OCI-LY1 (cell line): ENCODE measurements around the gene RAD54L.

Source experiments
- H2AFZ ChIP-seq: fragments of 200-600 bp; sonication (generic), shearing (Covaris generic); 2 replicates; pipeline ENCODE4 v1.6.0; 2014; ENCODE audit warnings: antibody characterized with exemption, mild to moderate bottlenecking, low read length
- H3F3A ChIP-seq: fragments of 200-600 bp; sonication (generic), shearing (Covaris generic); 2 replicates; pipeline ENCODE4 v1.6.0; 2014; ENCODE audit warnings: mild to moderate bottlenecking, antibody characterized with exemption, low read length, moderate library complexity; ENCODE audit not compliant: insufficient read depth
- H3K27ac ChIP-seq: fragments of 200-600 bp; sonication (generic); 2 replicates; pipeline ENCODE4 v1.5.1; 2014; ENCODE audit warnings: low read length, mixed run types, mild to moderate bottlenecking, low read depth; ENCODE audit not compliant: poor library complexity, severe bottlenecking
- H3K27me3 ChIP-seq: fragments of 200-600 bp; sonication (generic); 2 replicates; pipeline ENCODE4 v1.6.0; 2014; ENCODE audit warnings: antibody characterized with exemption, mild to moderate bottlenecking, low read length, moderate library complexity; ENCODE audit not compliant: insufficient read depth
- H3K36me3 ChIP-seq: fragments of 200-600 bp; sonication (generic); 2 replicates; pipeline ENCODE4 v1.6.1; 2014; ENCODE audit warnings: mild to moderate bottlenecking, antibody characterized with exemption, low read length, moderate library complexity, mixed read lengths; ENCODE audit not compliant: insufficient read depth
- H3K4me1 ChIP-seq: fragments of 200-600 bp; sonication (generic); 2 replicates; pipeline ENCODE4 v1.5.1; 2014; ENCODE audit warnings: mild to moderate bottlenecking, low read length, moderate library complexity; ENCODE audit not compliant: insufficient read depth, severe bottlenecking
- H3K4me2 ChIP-seq: fragments of 200-600 bp; sonication (generic), shearing (Covaris generic); 2 replicates; pipeline ENCODE4 v1.6.1; 2014; ENCODE audit warnings: low read length
- H3K4me3 ChIP-seq: fragments of 200-600 bp; sonication (generic); 2 replicates; pipeline ENCODE4 v1.5.1; 2014; ENCODE audit warnings: low read length, low read depth, mild to moderate bottlenecking, mixed read lengths; ENCODE audit not compliant: poor library complexity, severe bottlenecking
- H3K79me2 ChIP-seq: fragments of 200-600 bp; shearing (Covaris generic); 2 replicates; pipeline ENCODE4 v1.6.1; 2016; ENCODE audit warnings: mixed run types, low read length, mixed read lengths; ENCODE audit not compliant: insufficient read depth
- H3K9ac ChIP-seq: fragments of 200-600 bp; sonication (generic), shearing (Covaris generic); 2 replicates; pipeline ENCODE4 v1.6.1; 2014; ENCODE audit warnings: mild to moderate bottlenecking, low read length, mixed read lengths
- H3K9me2 ChIP-seq: fragments of 200-600 bp; sonication (generic), shearing (Covaris generic); 2 replicates; pipeline ENCODE4 v1.6.1; 2014; ENCODE audit warnings: low read depth, mild to moderate bottlenecking, low read length, mixed read lengths
- H3K9me3 ChIP-seq: fragments of 200-600 bp; shearing (Covaris generic); 2 replicates; pipeline ENCODE4 v1.6.1; 2014; ENCODE audit warnings: low read length, mixed read lengths
- H4K20me1 ChIP-seq: fragments of 200-600 bp; sonication (generic), shearing (Covaris generic); 2 replicates; pipeline ENCODE4 v1.6.0; 2016; ENCODE audit warnings: mild to moderate bottlenecking, low read length; ENCODE audit not compliant: insufficient read depth
- CTCF ChIP-seq: fragments of 200-600 bp; sonication (generic), shearing (Covaris generic); IDR thresholded peaks from 2 replicates; pipeline ENCODE4 v1.5.1; 2017; ENCODE audit warnings: mild to moderate bottlenecking, antibody characterized with exemption, low read length, moderate library complexity, mixed read lengths
- EZH2 ChIP-seq: fragments of 200-600 bp; sonication (generic), shearing (Covaris generic); IDR thresholded peaks from 2 replicates; pipeline ENCODE4 v1.8.0; 2017; ENCODE audit warnings: borderline replicate concordance, mixed run types, mild to moderate bottlenecking, antibody characterized with exemption, low read length, moderate library complexity, mixed read lengths

RAD54L gene

DNA sequence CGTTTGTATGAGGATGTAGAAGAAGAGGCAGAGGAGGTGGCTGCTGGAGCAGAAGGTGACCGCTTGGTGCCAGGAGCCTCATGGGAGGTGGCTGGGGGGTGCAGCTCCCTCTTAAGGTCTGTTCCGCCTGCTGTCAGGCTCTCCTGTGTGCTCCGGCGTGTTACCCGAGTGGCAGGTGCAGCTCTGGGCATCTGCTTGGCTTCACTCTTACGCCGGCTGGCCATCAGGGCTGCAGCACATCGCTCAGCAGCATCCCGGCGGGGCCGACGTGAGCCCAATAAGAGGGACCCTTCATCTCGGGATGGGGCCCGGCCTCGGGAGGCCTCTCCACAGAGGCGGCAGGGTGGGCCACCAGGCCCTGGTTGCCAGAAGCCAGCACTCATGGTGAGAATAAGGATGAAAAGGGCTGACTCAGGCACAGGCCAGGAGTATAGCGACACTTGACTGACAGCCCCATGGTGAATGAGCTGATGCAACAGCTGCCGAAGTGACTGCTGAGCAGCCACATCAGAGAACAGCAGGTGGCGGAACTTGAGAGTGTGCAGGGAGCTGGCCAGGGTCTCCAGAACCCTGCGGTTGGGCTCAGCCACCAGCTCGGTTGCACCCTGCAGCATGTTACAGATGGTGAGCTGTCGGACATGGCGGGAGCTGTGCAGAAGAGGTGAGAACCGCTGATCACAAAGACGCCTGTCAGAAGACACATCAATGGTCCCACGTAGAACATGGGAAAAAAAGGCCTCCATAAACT, 38.3 kb downstream of the RAD54L start:
- Histone ChIP-seq H3K9me2 (no peaks in the 10 kb centered on the region), H3K4me2 (no peak overlapping the region), H3K4me1 (peaks cover 18% of the 10 kb centered on the region), H3K4me3 (no peak overlapping the region), H2AFZ (no peak overlapping the region), H4K20me1 (no peaks in the 10 kb centered on the region), H3K9ac (no peak overlapping the region), H3F3A (no peaks in the 10 kb centered on the region), H3K36me3 (peaks cover 37% of the 10 kb centered on the region), H3K9me3 (no peaks in the 10 kb centered on the region), H3K27me3 (no peaks in the 10 kb centered on the region), H3K79me2 (no peaks in the 10 kb centered on the region), H3K27ac (peak overlapping the region; percentile 76)
- TF ChIP-seq EZH2 = no peak
- peak; percentile 32; the same call in 1 of the 2 replicates for TF ChIP-seq CTCF

DNA sequence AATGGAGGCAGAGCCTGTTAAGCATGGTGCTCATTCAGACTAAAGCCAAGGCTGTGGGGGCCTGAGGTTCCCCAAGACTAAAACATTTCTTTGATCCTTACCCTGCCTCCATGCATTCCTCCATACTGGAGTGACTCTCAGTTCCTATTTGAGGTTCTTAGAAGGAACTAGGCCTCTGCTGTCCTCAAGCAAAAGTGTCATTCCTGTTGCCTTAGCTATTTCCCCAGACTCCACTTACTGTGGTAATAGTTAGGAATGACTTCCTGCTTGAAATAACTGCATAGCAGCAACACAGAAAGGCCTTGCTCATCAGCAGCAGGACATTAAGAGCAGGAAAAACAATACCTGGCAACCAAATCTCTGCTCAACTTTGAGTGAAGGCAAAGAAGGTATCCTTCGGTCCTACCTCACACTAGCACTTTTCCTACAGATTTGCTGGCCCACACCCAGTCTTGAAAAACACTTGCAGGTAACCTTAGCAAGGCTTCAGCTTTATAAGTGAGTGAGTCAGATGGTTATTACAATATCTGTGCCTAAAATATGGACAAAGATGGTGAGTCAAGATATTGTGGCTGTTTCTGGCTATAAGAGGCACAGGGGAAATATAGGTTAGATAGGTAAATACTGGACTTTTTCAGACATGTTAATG, 41.0 kb downstream of the RAD54L start:
- H3K27me3 ChIP-seq = no peaks in the 10 kb centered on the region
- no peak overlapping the region for H3K4me3 ChIP-seq
- H3K36me3 ChIP-seq = peaks cover 25% of the 10 kb centered on the region
- H3K9me3 ChIP-seq = no peaks in the 10 kb centered on the region
- H3K4me1 ChIP-seq = peaks cover 18% of the 10 kb centered on the region
- no peaks in the 10 kb centered on the region for H3K9me2 ChIP-seq
- H3K9ac ChIP-seq = no peak overlapping the region
- H3K4me2 ChIP-seq = no peak overlapping the region
- H4K20me1 ChIP-seq = no peaks in the 10 kb centered on the region
- no peaks in the 10 kb centered on the region for H3F3A ChIP-seq
- no peak overlapping the region for H2AFZ ChIP-seq
- no peak overlapping the region for H3K27ac ChIP-seq
- TF ChIP-seq EZH2 (no peak), CTCF (no peak)
- H3K79me2 ChIP-seq = no peaks in the 10 kb centered on the region

GRCh38 chr1:46289134-46289494, 41.6 kb downstream of the RAD54L start:
- Histone ChIP-seq H2AFZ (no peak overlapping the region), H3K9me3 (no peaks in the 10 kb centered on the region), H3F3A (no peaks in the 10 kb centered on the region), H3K27me3 (no peaks in the 10 kb centered on the region), H4K20me1 (no peaks in the 10 kb centered on the region), H3K4me2 (no peak overlapping the region), H3K9me2 (no peaks in the 10 kb centered on the region), H3K36me3 (peaks cover 23% of the 10 kb centered on the region), H3K79me2 (no peaks in the 10 kb centered on the region), H3K9ac (no peak overlapping the region), H3K27ac (no peak overlapping the region), H3K4me1 (peaks cover 18% of the 10 kb centered on the region), H3K4me3 (no peak overlapping the region)
- no peak for TF ChIP-seq EZH2
